ENCODE results near the gene APBA2.

DNA sequence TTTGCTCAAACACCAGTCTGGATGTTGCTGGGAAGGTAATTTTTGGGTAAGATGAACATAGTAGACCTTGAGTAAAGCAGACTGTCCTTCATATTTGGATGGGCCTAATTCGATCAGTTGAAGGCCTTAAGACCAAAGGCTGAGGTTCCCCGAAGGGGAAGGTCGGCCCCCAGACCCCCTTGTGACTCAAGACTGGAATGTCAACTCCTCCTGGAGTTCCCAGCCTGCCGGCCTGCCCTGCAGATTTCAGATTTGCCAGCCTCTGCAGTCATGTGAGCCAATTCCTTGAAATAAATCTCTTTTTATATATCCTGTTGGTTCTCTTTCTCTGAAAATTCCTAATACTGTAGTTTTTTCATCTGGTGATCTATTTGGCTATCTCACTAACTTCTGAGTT lies 146.5 kb downstream of the APBA2 start:
- TF ChIP-seq, protein P1, sequence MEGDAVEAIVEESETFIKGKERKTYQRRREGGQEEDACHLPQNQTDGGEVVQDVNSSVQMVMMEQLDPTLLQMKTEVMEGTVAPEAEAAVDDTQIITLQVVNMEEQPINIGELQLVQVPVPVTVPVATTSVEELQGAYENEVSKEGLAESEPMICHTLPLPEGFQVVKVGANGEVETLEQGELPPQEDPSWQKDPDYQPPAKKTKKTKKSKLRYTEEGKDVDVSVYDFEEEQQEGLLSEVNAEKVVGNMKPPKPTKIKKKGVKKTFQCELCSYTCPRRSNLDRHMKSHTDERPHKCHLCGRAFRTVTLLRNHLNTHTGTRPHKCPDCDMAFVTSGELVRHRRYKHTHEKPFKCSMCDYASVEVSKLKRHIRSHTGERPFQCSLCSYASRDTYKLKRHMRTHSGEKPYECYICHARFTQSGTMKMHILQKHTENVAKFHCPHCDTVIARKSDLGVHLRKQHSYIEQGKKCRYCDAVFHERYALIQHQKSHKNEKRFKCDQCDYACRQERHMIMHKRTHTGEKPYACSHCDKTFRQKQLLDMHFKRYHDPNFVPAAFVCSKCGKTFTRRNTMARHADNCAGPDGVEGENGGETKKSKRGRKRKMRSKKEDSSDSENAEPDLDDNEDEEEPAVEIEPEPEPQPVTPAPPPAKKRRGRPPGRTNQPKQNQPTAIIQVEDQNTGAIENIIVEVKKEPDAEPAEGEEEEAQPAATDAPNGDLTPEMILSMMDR (IDR thresholded peaks at IDR 0.05), result no peak
- no peak for TF ChIP-seq POLR2A (IDR thresholded peaks at IDR 0.05)
